Measurements from ENCODE around the gene EMILIN1. TPM values are rescaled to one million over a fixed set of nuclear protein-coding genes. Genes with fewer than 3 reads are reported as not detected.
A peak's percentile ranks its signal among the peaks of the same experiment; 100 is the strongest.

Gene EMILIN1
- total and polyA plus RNA-seq, 2 donors (not counting 1 experiment from before 2014, with no cell fraction given) = 46.8 to 187 TPM

- Histone ChIP-seq H4K20me1 (ENCODE audit: control insufficient read depth, extremely low read depth, insufficient read depth, low read length) (no peaks in the 10 kb centered on the region), H3K27me3 (ENCODE audit: control insufficient read depth, insufficient read depth, low read length) (no peaks in the 10 kb centered on the region), H3K79me2 (ENCODE audit: control insufficient read depth, insufficient read depth, low read length) (peaks cover 33% of the 10 kb centered on the region), H3K4me2 (ENCODE audit: extremely low read depth, insufficient read depth, low read length) (peak within 1 kb of the TSS; percentile 98), H3K36me3 (ENCODE audit: control insufficient read depth, insufficient read depth, low read length) (peaks cover 32% of the 10 kb centered on the region), H3K4me1 (ENCODE audit: control insufficient read depth, extremely low read depth, insufficient read depth, low read length) (peaks cover 3% of the 10 kb centered on the region), H3K9ac (ENCODE audit: insufficient read depth, low read length) (peak within 1 kb of the TSS; percentile 95), H2AFZ (ENCODE audit: low read length) (peak within 1 kb of the TSS; percentile 96), H3K9me3 (ENCODE audit: control insufficient read depth, insufficient read depth, low read depth, low read length) (no peaks in the 10 kb centered on the region), H3K4me3 (replicated peaks in 1 of 4; ENCODE audit: control extremely low read depth in 1 of 4, insufficient read depth in 1 of 4, low read depth in 3 of 4, low read length in 4 of 4) (peak within 1 kb of the TSS; percentile 87 to 99 (median 93)), H3K27ac (ENCODE audit: insufficient read depth, low read length) (peak within 1 kb of the TSS; percentile 82)
- peak; percentile 87 to 90 for DNase-seq (ENCODE audit: low read depth in 2 of 2)
- TF ChIP-seq EZH2 (IDR thresholded peaks at IDR 0.05; ENCODE audit: low read length, missing control alignments) = no peak
- TF ChIP-seq CTCF (conservative IDR thresholded peaks at IDR 0.05 in 1 of 2, IDR thresholded peaks at IDR 0.05 in 1 of 2; ENCODE audit: low read depth in 1 of 2, low read length in 2 of 2) = no peak
These were observed 45.7 kb upstream of the EMILIN1 start, which contains the start of gene TMEM214 for GRCh38 chr2:27032495-27033252. Gene TMEM214 (plus strand): TSS chr2:27032965. CDS start chr2:27033016, 51 bp downstream.

DNA sequence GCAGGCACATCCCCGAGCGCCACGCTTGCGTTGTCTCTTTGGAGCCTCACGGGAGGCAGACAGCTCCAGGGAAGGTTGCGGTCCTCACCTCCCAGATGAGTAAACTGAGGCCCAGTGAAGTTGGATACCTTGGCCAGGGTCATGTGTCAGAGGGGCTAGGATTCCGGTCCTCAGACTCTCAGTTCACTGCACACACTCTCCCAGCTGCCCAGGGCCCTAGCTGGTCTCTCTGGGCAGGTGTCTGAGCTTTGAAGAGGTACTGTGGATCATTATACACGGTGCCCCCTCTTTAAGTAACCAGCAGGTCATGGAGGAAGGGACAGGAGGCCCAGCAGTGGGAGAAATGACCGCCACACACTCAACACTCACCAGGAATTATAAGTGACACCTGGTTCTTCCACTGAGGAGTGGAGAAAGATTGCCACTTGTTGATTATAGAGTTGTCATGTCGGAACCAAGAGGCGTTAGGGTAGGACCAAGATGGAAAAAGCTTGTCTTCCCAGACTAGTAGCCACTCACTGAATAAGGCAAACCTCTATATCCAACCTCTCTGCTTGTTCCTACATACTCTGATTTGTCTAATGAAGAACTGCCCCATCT is 45.1 kb upstream of the EMILIN1 start:
- H3K9ac ChIP-seq (ENCODE audit: insufficient read depth, low read length) = peak overlapping the region; percentile 95
- H3K4me1 ChIP-seq (ENCODE audit: control insufficient read depth, extremely low read depth, insufficient read depth, low read length) = peaks cover 3% of the 10 kb centered on the region
- H4K20me1 ChIP-seq (ENCODE audit: control insufficient read depth, extremely low read depth, insufficient read depth, low read length) = no peaks in the 10 kb centered on the region
- H3K4me3 ChIP-seq (replicated peaks in 1 of 4; ENCODE audit: control extremely low read depth in 1 of 4, insufficient read depth in 1 of 4, low read depth in 3 of 4, low read length in 4 of 4) = peak overlapping the region; percentile 87 to 99 (median 93)
- peak overlapping the region; percentile 10 for H2AFZ ChIP-seq (ENCODE audit: low read length)
- peak overlapping the region; percentile 98 for H3K4me2 ChIP-seq (ENCODE audit: extremely low read depth, insufficient read depth, low read length)
- no peaks in the 10 kb centered on the region for H3K9me3 ChIP-seq (ENCODE audit: control insufficient read depth, insufficient read depth, low read depth, low read length)
- H3K27me3 ChIP-seq (ENCODE audit: control insufficient read depth, insufficient read depth, low read length) = no peaks in the 10 kb centered on the region
- peaks cover 33% of the 10 kb centered on the region for H3K79me2 ChIP-seq (ENCODE audit: control insufficient read depth, insufficient read depth, low read length)
- peak overlapping the region; percentile 82 for H3K27ac ChIP-seq (ENCODE audit: insufficient read depth, low read length)
- no peak for TF ChIP-seq CTCF (conservative IDR thresholded peaks at IDR 0.05 in 1 of 2, IDR thresholded peaks at IDR 0.05 in 1 of 2; ENCODE audit: low read depth in 1 of 2, low read length in 2 of 2)
- TF ChIP-seq EZH2 (IDR thresholded peaks at IDR 0.05; ENCODE audit: low read length, missing control alignments) = no peak
- no peak for DNase-seq (ENCODE audit: low read depth in 2 of 2)
- peaks cover 35% of the 10 kb centered on the region for H3K36me3 ChIP-seq (ENCODE audit: control insufficient read depth, insufficient read depth, low read length)

GRCh38 chr2:27038012-27038411 is 40.4 kb upstream of the EMILIN1 start:
- Histone ChIP-seq H3K9ac (ENCODE audit: insufficient read depth, low read length) (no peak overlapping the region), H3K4me1 (ENCODE audit: control insufficient read depth, extremely low read depth, insufficient read depth, low read length) (peaks cover 5% of the 10 kb centered on the region), H3K79me2 (ENCODE audit: control insufficient read depth, insufficient read depth, low read length) (peaks cover 22% of the 10 kb centered on the region), H3K4me3 (replicated peaks in 1 of 4; ENCODE audit: control extremely low read depth in 1 of 4, insufficient read depth in 1 of 4, low read depth in 3 of 4, low read length in 4 of 4) (no peak overlapping the region), H3K4me2 (ENCODE audit: extremely low read depth, insufficient read depth, low read length) (no peak overlapping the region), H3K27ac (ENCODE audit: insufficient read depth, low read length) (no peak overlapping the region), H3K9me3 (ENCODE audit: control insufficient read depth, insufficient read depth, low read depth, low read length) (no peaks in the 10 kb centered on the region), H3K27me3 (ENCODE audit: control insufficient read depth, insufficient read depth, low read length) (no peaks in the 10 kb centered on the region), H2AFZ (ENCODE audit: low read length) (no peak overlapping the region), H4K20me1 (ENCODE audit: control insufficient read depth, extremely low read depth, insufficient read depth, low read length) (no peaks in the 10 kb centered on the region), H3K36me3 (ENCODE audit: control insufficient read depth, insufficient read depth, low read length) (peaks cover 51% of the 10 kb centered on the region)
- no peak for TF ChIP-seq CTCF (conservative IDR thresholded peaks at IDR 0.05 in 1 of 2, IDR thresholded peaks at IDR 0.05 in 1 of 2; ENCODE audit: low read depth in 1 of 2, low read length in 2 of 2)
- DNase-seq (ENCODE audit: low read depth in 2 of 2) = no peak

All from fibroblast of lung (primary cell).